ENCODE measurements around the gene CLIC4. TPM values are rescaled to one million over a fixed set of nuclear protein-coding genes. Genes with fewer than 3 reads are reported as not detected.

Gene CLIC4
- total RNA-seq, 4 donors from 2014 or later: 145 to 344 (median 181) TPM

- TF ChIP-seq CTCF (IDR thresholded peaks at IDR 0.05; ENCODE audit: low read depth): no peak
Measured at GRCh38 chr1:24749252-24749651, 4.0 kb downstream of the CLIC4 start.

- TF ChIP-seq CTCF (IDR thresholded peaks at IDR 0.05; ENCODE audit: low read depth): no peak
Measured at GRCh38 chr1:24749886-24750285, 4.6 kb downstream of the CLIC4 start.

GRCh38 chr1:24751833-24752232, 6.6 kb downstream of the CLIC4 start:
- no peak for TF ChIP-seq CTCF (IDR thresholded peaks at IDR 0.05; ENCODE audit: low read depth)

- TF ChIP-seq CTCF (IDR thresholded peaks at IDR 0.05; ENCODE audit: low read depth): no peak
Measured at GRCh38 chr1:24752305-24752704, 7.1 kb downstream of the CLIC4 start.

GRCh38 chr1:24754229-24754628, 9.0 kb downstream of the CLIC4 start:
- no peak for TF ChIP-seq CTCF (IDR thresholded peaks at IDR 0.05; ENCODE audit: low read depth)

GRCh38 chr1:24756395-24756794, 11.1 kb downstream of the CLIC4 start:
- TF ChIP-seq CTCF (IDR thresholded peaks at IDR 0.05; ENCODE audit: low read depth): no peak

GRCh38 chr1:24759492-24759891, 14.2 kb downstream of the CLIC4 start:
- no peak for TF ChIP-seq CTCF (IDR thresholded peaks at IDR 0.05; ENCODE audit: low read depth)
